Small intestine (tissue), 7 donors: ENCODE data around the gene ANKLE2. TPM values are rescaled to one million over a fixed set of nuclear protein-coding genes. Genes with fewer than 3 reads are reported as not detected.
"Not testable (repeated sequence)": the region's sequence is repeated elsewhere in the genome, so short reads cannot be mapped to it uniquely, and the experiment has no call there.

Source experiments
- DNase-seq, 2 donors: peaks; one replicate each; pipeline versions ENCODE4 v3.0.0 to v3.0.0-alpha.2; 2013
- FAIRE-seq: peaks from 2 replicates; lab custom pipeline; 2012; peaks lifted over from hg19 to GRCh38; lab: Jason Lieb, UNC
- H3K27ac ChIP-seq, 3 donors: one replicate each; pipeline ENCODE4 v1.5.1; 2013; ENCODE audit warnings: low read length in 2 of 3, mild to moderate bottlenecking in 2 of 3, control low read depth in 1 of 3, inconsistent platforms in 1 of 3, low read depth in 1 of 3, moderate library complexity in 1 of 3
- H3K27me3 ChIP-seq, 3 donors: one replicate each; pipeline ENCODE4 v1.6.1; 2013; ENCODE audit warnings: low read length in 3 of 3, inconsistent platforms in 1 of 3; ENCODE audit not compliant: control insufficient read depth in 3 of 3, insufficient read depth in 3 of 3
- H3K36me3 ChIP-seq, 3 donors: one replicate each; pipeline ENCODE4 v1.6.1; 2013; ENCODE audit warnings: low read length in 3 of 3, inconsistent platforms in 1 of 3, low read depth in 1 of 3, mild to moderate bottlenecking in 1 of 3, moderate library complexity in 1 of 3; ENCODE audit not compliant: control insufficient read depth in 3 of 3, insufficient read depth in 2 of 3
- H3K4me1 ChIP-seq, 3 donors: one replicate each; pipeline ENCODE4 v1.6.1; 2013; ENCODE audit warnings: low read length in 2 of 3, inconsistent platforms in 1 of 3, low read depth in 1 of 3, mild to moderate bottlenecking in 1 of 3, moderate library complexity in 1 of 3; ENCODE audit not compliant: control insufficient read depth in 3 of 3, insufficient read depth in 2 of 3
- H3K4me3 ChIP-seq, 3 donors: one replicate each; pipeline ENCODE4 v1.5.1; 2013; ENCODE audit warnings: low read length in 3 of 3, control low read depth in 1 of 3, inconsistent platforms in 1 of 3, low read depth in 1 of 3, mild to moderate bottlenecking in 1 of 3, moderate library complexity in 1 of 3
- H3K9me3 ChIP-seq, 2 donors: one replicate each; pipeline ENCODE4 v1.6.1; 2013; ENCODE audit warnings: low read depth in 1 of 2, low read length in 1 of 2; ENCODE audit not compliant: control insufficient read depth in 2 of 2, insufficient read depth in 1 of 2
- WGBS, 3 donors: extraction: QIAGEN DNeasy Blood & Tissue Kit; methylation state at CpG; one replicate each; pipeline ENCODE4 v1.1.7; 2013; 5-methylcytosine and 5-hydroxymethylcytosine counted together
- polyA plus RNA-seq, 4 donors: library from polyadenylated mRNA; stranded (reverse) in 3 of 4; unstranded in 1 of 4; fragments of 200-250 nt in 3 of 4; fragments of 120-200 nt in 1 of 4; gene quantifications; one replicate each; pipeline versions ENCODE4 v1.2.1 to v1.2.3, GENCODE V29; 2013
- donor health status: healthy with polysubstance abuse.
- donor health status: control.
- donor health status: control.
- donor health status: Bipolar disorder and iron deficiency.
- donor health status: healthy.

ANKLE2 gene
- polyA plus RNA-seq, 4 donors: 22.2 to 49.9 (median 39.0) TPM

DNA sequence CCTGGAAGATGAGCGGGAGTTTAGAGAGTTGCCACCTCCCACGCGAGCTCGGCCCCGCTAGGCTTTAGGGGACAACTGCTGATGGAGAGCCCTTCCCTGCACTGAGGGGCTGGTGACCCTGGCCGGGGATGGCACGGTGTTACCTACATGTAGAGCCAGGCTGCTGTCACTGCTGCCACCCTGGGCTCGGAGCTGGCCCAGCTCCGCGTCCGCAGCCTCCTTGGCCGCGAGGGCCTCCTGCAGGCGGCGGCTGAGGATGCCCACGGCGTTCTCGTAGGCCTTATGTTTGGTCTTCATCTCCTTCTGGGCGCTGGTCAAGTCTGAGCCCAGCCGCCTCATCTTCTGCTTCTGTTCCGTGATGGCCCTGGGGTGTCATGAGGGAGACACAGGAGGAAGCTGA lies 24.6 kb upstream of the ANKLE2 start:
- no peak for DNase-seq
- no peak for FAIRE-seq
- 91 to 97% (median 94%) methylated on average over 21 of the region's 21 CpGs for WGBS, 3 donors

DNA sequence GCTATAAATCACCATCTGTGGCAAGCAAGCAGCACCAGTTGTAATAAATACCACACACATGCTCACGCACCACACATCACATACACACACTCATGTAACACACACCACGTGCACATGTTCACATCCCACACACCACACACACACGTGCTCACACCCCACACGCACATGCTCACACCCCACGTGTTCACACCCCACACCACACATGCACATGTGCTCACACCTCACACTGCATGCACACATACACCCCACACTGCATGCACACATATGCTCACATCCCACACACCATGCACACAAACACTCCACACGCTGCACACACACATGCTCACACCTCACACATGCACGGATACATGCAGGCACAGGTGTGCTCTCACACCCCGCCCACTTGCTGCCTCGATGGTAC lies 22.9 kb upstream of the ANKLE2 start:
- Histone ChIP-seq H3K4me3 (no peak overlapping the region), H3K36me3 (peaks cover 43 to 90% (median 46%) of the 10 kb centered on the region in 3 donors), H3K27me3 (no peaks in the 10 kb centered on the region), H3K4me1 (no peaks in the 10 kb centered on the region), H3K27ac (no peak overlapping the region), H3K9me3 (no peaks in the 10 kb centered on the region)
- no peak for FAIRE-seq
- 85 to 87% (median 86%) methylated on average over 9 of the region's 9 CpGs for WGBS, 3 donors
- DNase-seq: no peak

More for the DNA sequence above, 24.6 kb upstream of the ANKLE2 start:
- Histone ChIP-seq H3K27me3 (no peaks in the 10 kb centered on the region), H3K4me1 (no peaks in the 10 kb centered on the region), H3K4me3 (no peak overlapping the region), H3K27ac (no peak overlapping the region), H3K9me3 (no peaks in the 10 kb centered on the region), H3K36me3 (peaks cover 36 to 86% (median 41%) of the 10 kb centered on the region in 3 donors)

DNA sequence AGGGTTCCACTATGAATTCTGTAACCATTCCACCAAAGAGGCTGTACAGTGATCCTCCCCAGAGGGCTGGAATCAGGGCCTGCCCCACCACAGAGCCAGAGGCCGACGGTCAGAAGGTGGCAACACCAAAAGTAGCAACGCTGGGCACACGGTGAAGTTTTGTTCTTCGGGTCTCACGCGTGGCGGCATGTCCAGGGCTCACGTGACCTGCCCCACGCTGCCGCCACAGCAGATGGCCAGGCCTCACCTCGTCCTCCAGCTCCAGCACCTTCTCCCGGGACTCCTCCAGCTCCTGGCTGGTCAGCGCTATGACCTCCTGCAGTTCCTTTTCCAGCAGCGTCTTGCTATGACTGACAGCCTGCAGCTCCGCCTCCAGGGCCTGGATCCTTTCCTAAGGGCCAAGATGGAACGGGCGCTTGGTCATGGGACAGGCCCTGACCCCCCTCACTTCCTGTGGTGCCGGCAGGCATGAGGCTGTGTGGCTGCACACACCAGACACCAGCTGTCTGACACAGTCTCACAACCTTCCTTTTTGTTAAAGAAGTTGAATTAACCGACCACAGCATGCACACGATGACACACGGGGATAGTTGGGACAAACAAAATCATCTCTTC lies 22.4 kb upstream of the ANKLE2 start:
- Histone ChIP-seq H3K4me3 (no peak overlapping the region), H3K27ac (no peak overlapping the region), H3K36me3 (peaks cover 38 to 86% (median 41%) of the 10 kb centered on the region in 3 donors), H3K9me3 (no peaks in the 10 kb centered on the region), H3K27me3 (no peaks in the 10 kb centered on the region), H3K4me1 (no peaks in the 10 kb centered on the region)
- DNase-seq (no peak), FAIRE-seq (no peak)
- WGBS, 3 donors: 86 to 93% (median 88%) methylated on average over 22 of the region's 22 CpGs

DNA sequence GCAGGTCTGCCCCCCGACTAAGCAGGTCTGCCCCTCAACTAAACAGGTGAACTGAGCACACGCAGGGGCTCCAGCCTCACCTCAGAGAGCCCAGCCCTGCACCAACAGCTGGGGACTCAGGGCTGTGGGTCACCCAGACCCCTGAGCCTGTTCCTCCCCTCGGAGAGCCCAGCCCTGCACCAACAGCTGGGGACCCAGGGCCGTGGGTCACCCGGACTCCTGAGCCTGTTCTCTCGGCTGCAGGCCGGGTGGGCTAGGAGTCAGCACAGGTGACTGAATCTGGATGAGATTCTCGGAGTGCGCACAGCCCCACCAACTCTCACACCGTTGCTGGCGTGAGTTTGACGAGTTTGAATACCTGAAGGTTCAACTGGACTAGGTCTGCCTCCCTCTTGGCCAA lies 20.3 kb upstream of the ANKLE2 start:
- no peak for FAIRE-seq
- H3K4me1 ChIP-seq: no peaks in the 10 kb centered on the region
- H3K27me3 ChIP-seq: no peaks in the 10 kb centered on the region
- no peak overlapping the region for H3K4me3 ChIP-seq
- peaks cover 34 to 87% (median 35%) of the 10 kb centered on the region in 3 donors for H3K36me3 ChIP-seq
- 94 to 98% (median 95%) methylated on average over 12 of the region's 12 CpGs for WGBS, 3 donors
- no peak for DNase-seq
- no peak overlapping the region for H3K27ac ChIP-seq
- no peaks in the 10 kb centered on the region for H3K9me3 ChIP-seq

DNA sequence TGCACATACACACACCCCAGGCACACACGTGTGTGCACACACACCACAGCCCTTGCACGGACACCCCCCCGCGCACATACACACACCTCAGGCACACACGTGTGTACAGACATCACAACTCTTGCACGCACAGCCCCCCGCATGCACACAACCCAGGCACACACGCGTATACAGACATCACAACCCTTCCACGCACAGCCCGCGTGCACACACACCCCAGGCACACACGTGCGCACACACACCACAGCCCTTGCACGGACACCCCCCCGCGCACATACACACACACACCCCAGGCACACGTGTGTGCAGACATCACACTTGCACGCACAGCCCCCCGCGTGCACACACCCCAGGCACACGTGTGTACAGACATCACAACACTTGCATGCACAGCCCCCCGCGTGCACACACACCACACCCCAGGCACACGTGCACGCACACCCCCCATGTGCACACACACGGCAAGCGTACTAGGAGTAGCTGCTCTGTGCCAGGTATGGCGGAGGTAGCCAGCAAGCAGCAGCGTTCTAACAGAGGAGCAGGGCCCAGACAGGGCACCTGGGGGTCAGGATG lies 18.2 kb upstream of the ANKLE2 start:
- DNase-seq: no peak
- Histone ChIP-seq H3K9me3 (no peaks in the 10 kb centered on the region), H3K36me3 (peaks cover 27 to 88% (median 32%) of the 10 kb centered on the region in 3 donors), H3K27ac (no peak overlapping the region), H3K4me3 (no peak overlapping the region), H3K4me1 (no peaks in the 10 kb centered on the region), H3K27me3 (no peaks in the 10 kb centered on the region)
- WGBS, 3 donors: 94 to 97% (median 96%) methylated on average over 30 of the region's 30 CpGs
- no peak for FAIRE-seq

DNA sequence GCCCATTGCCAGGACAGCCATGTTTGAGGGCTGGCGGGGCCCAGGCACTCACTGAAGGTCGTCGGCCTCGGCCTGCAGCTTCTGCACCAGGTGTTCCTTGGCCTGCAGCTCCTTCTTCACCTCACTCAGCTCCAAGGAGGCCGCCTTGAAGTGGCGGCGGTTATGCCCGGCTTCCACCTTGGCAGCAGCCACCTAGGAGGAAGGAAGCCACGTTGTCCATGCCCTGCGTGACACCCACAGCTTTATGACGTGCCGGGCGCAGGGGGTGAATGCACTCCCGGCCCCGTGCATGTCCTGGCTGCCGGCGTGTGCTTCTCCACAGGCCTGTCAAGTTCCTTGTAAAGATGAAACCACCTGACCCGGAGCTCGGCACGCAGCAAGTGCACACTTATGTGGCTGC lies 16.0 kb upstream of the ANKLE2 start:
- Histone ChIP-seq H3K9me3 (no peaks in the 10 kb centered on the region), H3K4me3 (no peak overlapping the region), H3K4me1 (no peaks in the 10 kb centered on the region), H3K27ac (no peak overlapping the region), H3K27me3 (no peaks in the 10 kb centered on the region), H3K36me3 (peaks cover 28 to 90% (median 35%) of the 10 kb centered on the region in 3 donors)
- DNase-seq (no peak), FAIRE-seq (no peak)
- WGBS, 3 donors: 91 to 94% (median 92%) methylated on average over 17 to 20 of the region's 20 CpGs

DNA sequence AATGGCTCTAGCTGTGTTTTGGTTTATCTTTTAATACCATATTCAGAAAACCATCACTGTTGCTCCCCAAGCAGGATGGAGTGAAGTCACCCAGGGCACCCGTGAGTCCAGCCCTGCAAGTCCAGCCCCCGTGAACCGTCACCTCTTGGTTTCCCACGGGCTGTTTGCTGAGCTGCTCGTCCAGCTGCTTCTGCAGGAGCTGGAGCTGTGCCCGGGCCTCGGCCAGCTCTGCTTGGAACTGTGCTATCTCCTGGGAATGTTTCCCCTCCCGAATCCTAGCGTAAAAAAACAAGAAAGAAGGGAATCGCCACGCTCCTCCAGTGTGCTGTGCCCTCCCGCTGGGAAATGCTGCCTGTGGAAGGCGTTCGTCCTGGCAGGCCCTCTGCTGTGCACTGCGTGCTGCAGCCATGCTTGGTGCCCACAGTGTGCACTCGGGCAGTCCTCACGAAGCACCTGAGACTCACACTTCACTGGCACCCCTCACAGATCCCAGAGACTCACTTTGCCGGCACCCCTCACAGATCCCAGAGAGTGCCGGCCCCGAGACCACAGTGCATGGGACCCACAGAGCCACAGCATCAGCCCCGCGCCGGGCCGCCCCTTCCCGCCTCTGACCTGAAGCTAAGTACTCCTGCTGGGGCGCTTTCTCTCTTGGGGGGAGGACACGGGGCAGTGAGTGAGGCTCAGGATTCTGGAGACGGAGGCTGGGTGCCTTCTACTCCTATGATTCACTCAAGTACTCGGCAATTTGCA lies 15.4 kb upstream of the ANKLE2 start:
- no peak overlapping the region for H3K4me3 ChIP-seq
- peaks cover 28 to 89% (median 32%) of the 10 kb centered on the region in 3 donors for H3K36me3 ChIP-seq
- H3K27ac ChIP-seq: no peak overlapping the region
- FAIRE-seq (no peak), DNase-seq (no peak)
- no peaks in the 10 kb centered on the region for H3K9me3 ChIP-seq
- 80 to 93% (median 92%) methylated on average over 29 of the region's 29 CpGs for WGBS, 3 donors
- no peaks in the 10 kb centered on the region for H3K27me3 ChIP-seq
- H3K4me1 ChIP-seq: no peaks in the 10 kb centered on the region

DNA sequence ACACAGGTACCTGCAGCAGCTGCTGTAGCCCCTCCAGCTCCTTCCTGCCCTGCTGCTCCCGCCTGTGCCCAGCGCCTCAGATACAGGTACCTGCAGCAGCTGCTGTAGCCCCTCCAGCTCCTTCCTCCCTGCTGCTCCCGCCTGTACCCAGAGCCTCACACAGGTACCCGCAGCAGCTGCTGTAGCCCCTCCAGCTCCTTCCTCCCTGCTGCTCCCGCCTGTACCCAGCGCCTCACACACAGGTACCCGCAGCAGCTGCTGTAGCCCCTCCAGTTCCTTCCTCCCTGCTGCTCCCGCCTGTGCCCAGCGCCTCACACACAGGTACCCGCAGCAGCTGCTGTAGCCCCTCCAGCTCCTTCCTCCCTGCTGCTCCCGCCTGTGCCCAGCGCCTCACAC lies 14.6 kb upstream of the ANKLE2 start:
- 77 to 92% (median 80%) methylated on average over 11 to 12 of the region's 12 CpGs for WGBS, 3 donors
- not testable (repeated sequence) for H3K9me3 ChIP-seq, DNase-seq, H3K4me3 ChIP-seq, H3K4me1 ChIP-seq, H3K27ac ChIP-seq, FAIRE-seq, H3K27me3 ChIP-seq
- H3K36me3 ChIP-seq: peaks cover 24 to 88% (median 33%) of the 10 kb centered on the region in 3 donors
